Gastroesophageal sphincter (tissue), 3 donors: Measurements from ENCODE around the gene HLA-DQA2.
"Not testable (repeated sequence)": the region's sequence is repeated elsewhere in the genome, so short reads cannot be mapped to it uniquely, and the experiment has no call there.

Experiments
- CTCF ChIP-seq, 4 experiments: fragments of 200-600 bp in 2 of 4; fragments of 450-650 bp in 2 of 4; sonication (generic) in 1 of 4; IDR thresholded peaks; one replicate each; pipeline ENCODE4 v1.5.1; 2017 to 2019; ENCODE audit warnings: antibody characterized with exemption in 4 of 4, mild to moderate bottlenecking in 2 of 4, moderate library complexity in 2 of 4
- EP300 ChIP-seq: sonication (generic); formaldehyde crosslinking; IDR thresholded peaks from one replicate; pipeline ENCODE4 v1.6.1; 2017; ENCODE audit warnings: antibody characterized with exemption, mild to moderate bottlenecking
- POLR2A ChIP-seq, 2 donors: fragments of 450-650 bp; IDR thresholded peaks; one replicate each; pipeline ENCODE4 v1.6.1; 2017; ENCODE audit warnings: antibody characterized with exemption in 2 of 2, mild to moderate bottlenecking in 2 of 2, moderate library complexity in 1 of 2
- POLR2AphosphoS5 ChIP-seq: sonication (generic); formaldehyde crosslinking; IDR thresholded peaks from one replicate; pipeline ENCODE4 v1.6.1; 2017; ENCODE audit warnings: antibody characterized with exemption

- TF ChIP-seq POLR2AphosphoS5; CTCF (IDR thresholded peaks at IDR 0.05); EP300; POLR2A (IDR thresholded peaks at IDR 0.05): not testable (repeated sequence)
These were observed 36.0 kb upstream of the HLA-DQA2 start for GRCh38 chr6:32705164-32705563.
